Activated T-cell treated with anti-CD3 and anti-CD28 coated beads, Interleukin-2, amount 50 U/mL, for 24 hours (primary cell): Measurements from ENCODE around the gene GPC6.

Source experiments
- DNase-seq: peaks from one replicate; pipeline ENCODE4 v3.0.0-alpha.2; 2020
- H3K27ac Mint-ChIP-seq: 2 replicates; pipeline ENCODE4 v1.8.0; 2020; ENCODE audit warnings: mild to moderate bottlenecking, mixed read lengths
- H3K27me3 Mint-ChIP-seq: 2 replicates; pipeline ENCODE4 v1.8.0; 2020; ENCODE audit warnings: mixed read lengths
- H3K36me3 Mint-ChIP-seq: 2 replicates; pipeline ENCODE4 v1.8.0; 2020; ENCODE audit warnings: low read depth, mixed read lengths
- H3K4me1 Mint-ChIP-seq: 2 replicates; pipeline ENCODE4 v1.8.0; 2020; ENCODE audit warnings: low read depth, mixed read lengths
- H3K4me3 Mint-ChIP-seq: 2 replicates; pipeline ENCODE4 v1.8.0; 2020; ENCODE audit warnings: mild to moderate bottlenecking, moderate library complexity, mixed read lengths
- H3K9me3 Mint-ChIP-seq: 2 replicates; pipeline ENCODE4 v1.8.0; 2020; ENCODE audit warnings: mixed read lengths

Gene GPC6

GRCh38 chr13:94346261-94347019 lies 1119.8 kb downstream of the GPC6 start:
- no peak overlapping the region for H3K4me3 Mint-ChIP-seq
- H3K9me3 Mint-ChIP-seq, result no peaks in the 10 kb centered on the region
- peak overlapping the region; percentile 60 for H3K27ac Mint-ChIP-seq
- peaks cover 4% of the 10 kb centered on the region for H3K27me3 Mint-ChIP-seq
- no peaks in the 10 kb centered on the region for H3K36me3 Mint-ChIP-seq
- H3K4me1 Mint-ChIP-seq, result peaks cover 53% of the 10 kb centered on the region
- DNase-seq, result peak; percentile 44

- peaks cover 4% of the 10 kb centered on the region for H3K27me3 Mint-ChIP-seq
- H3K36me3 Mint-ChIP-seq, result no peaks in the 10 kb centered on the region
- no peaks in the 10 kb centered on the region for H3K9me3 Mint-ChIP-seq
- no peak for DNase-seq
- peak overlapping the region; percentile 4 for H3K4me3 Mint-ChIP-seq
- H3K4me1 Mint-ChIP-seq, result peaks cover 50% of the 10 kb centered on the region
- peak overlapping the region; percentile 92 for H3K27ac Mint-ChIP-seq
These were observed 1124.8 kb downstream of the GPC6 start for GRCh38 chr13:94351292-94351990.

GRCh38 chr13:94352057-94352456 lies 1125.5 kb downstream of the GPC6 start:
- Mint-ChIP-seq H3K4me1 (peaks cover 44% of the 10 kb centered on the region), H3K27me3 (peaks cover 4% of the 10 kb centered on the region), H3K9me3 (no peaks in the 10 kb centered on the region), H3K27ac (peak overlapping the region; percentile 78), H3K4me3 (no peak overlapping the region), H3K36me3 (no peaks in the 10 kb centered on the region)
- DNase-seq, result no peak

GRCh38 chr13:94353167-94353710 lies 1126.6 kb downstream of the GPC6 start:
- no peak overlapping the region for H3K27ac Mint-ChIP-seq
- peaks cover 4% of the 10 kb centered on the region for H3K27me3 Mint-ChIP-seq
- H3K36me3 Mint-ChIP-seq, result no peaks in the 10 kb centered on the region
- no peak overlapping the region for H3K4me3 Mint-ChIP-seq
- H3K4me1 Mint-ChIP-seq, result peaks cover 40% of the 10 kb centered on the region
- no peak for DNase-seq
- H3K9me3 Mint-ChIP-seq, result no peaks in the 10 kb centered on the region

- H3K9me3 Mint-ChIP-seq, result no peaks in the 10 kb centered on the region
- no peaks in the 10 kb centered on the region for H3K36me3 Mint-ChIP-seq
- peaks cover 19% of the 10 kb centered on the region for H3K4me1 Mint-ChIP-seq
- H3K27me3 Mint-ChIP-seq, result no peaks in the 10 kb centered on the region
- no peak overlapping the region for H3K4me3 Mint-ChIP-seq
- no peak for DNase-seq
- no peak overlapping the region for H3K27ac Mint-ChIP-seq
These were observed 1133.3 kb downstream of the GPC6 start for GRCh38 chr13:94359875-94360274.

GRCh38 chr13:94362411-94362909 lies 1135.9 kb downstream of the GPC6 start:
- Mint-ChIP-seq H3K36me3 (no peaks in the 10 kb centered on the region), H3K27ac (no peak overlapping the region), H3K4me1 (peaks cover 19% of the 10 kb centered on the region)

GRCh38 chr13:94366677-94367076 lies 1140.1 kb downstream of the GPC6 start:
- DNase-seq, result no peak
- Mint-ChIP-seq H3K4me1 (peaks cover 12% of the 10 kb centered on the region), H3K4me3 (no peak overlapping the region), H3K9me3 (no peaks in the 10 kb centered on the region), H3K27me3 (peaks cover 19% of the 10 kb centered on the region), H3K36me3 (no peaks in the 10 kb centered on the region), H3K27ac (no peak overlapping the region)

More at GRCh38 chr13:94362411-94362909, 1135.9 kb downstream of the GPC6 start:
- no peaks in the 10 kb centered on the region for H3K27me3 Mint-ChIP-seq
- no peak overlapping the region for H3K4me3 Mint-ChIP-seq
- peak; percentile 57 for DNase-seq
- H3K9me3 Mint-ChIP-seq, result no peaks in the 10 kb centered on the region

- Mint-ChIP-seq H3K27me3 (peaks cover 24% of the 10 kb centered on the region), H3K9me3 (no peaks in the 10 kb centered on the region), H3K36me3 (no peaks in the 10 kb centered on the region), H3K4me1 (no peaks in the 10 kb centered on the region), H3K4me3 (no peak overlapping the region), H3K27ac (no peak overlapping the region)
- DNase-seq, result no peak
These were observed 1143.4 kb downstream of the GPC6 start for GRCh38 chr13:94369972-94370436.

GRCh38 chr13:94371855-94372254 lies 1145.2 kb downstream of the GPC6 start:
- no peaks in the 10 kb centered on the region for H3K9me3 Mint-ChIP-seq
- H3K36me3 Mint-ChIP-seq, result no peaks in the 10 kb centered on the region
- H3K27me3 Mint-ChIP-seq, result peaks cover 24% of the 10 kb centered on the region
- H3K27ac Mint-ChIP-seq, result no peak overlapping the region
- no peak for DNase-seq
- H3K4me3 Mint-ChIP-seq, result no peak overlapping the region
- H3K4me1 Mint-ChIP-seq, result no peaks in the 10 kb centered on the region

- Mint-ChIP-seq H3K9me3 (no peaks in the 10 kb centered on the region), H3K27ac (no peak overlapping the region), H3K27me3 (peaks cover 18% of the 10 kb centered on the region), H3K4me3 (no peak overlapping the region), H3K36me3 (no peaks in the 10 kb centered on the region), H3K4me1 (peaks cover 6% of the 10 kb centered on the region)
- no peak for DNase-seq
These were observed 1155.9 kb downstream of the GPC6 start for GRCh38 chr13:94382517-94382916.

- Mint-ChIP-seq H3K27ac (no peak overlapping the region), H3K9me3 (no peaks in the 10 kb centered on the region), H3K36me3 (no peaks in the 10 kb centered on the region), H3K27me3 (peaks cover 18% of the 10 kb centered on the region), H3K4me1 (peaks cover 6% of the 10 kb centered on the region), H3K4me3 (no peak overlapping the region)
- DNase-seq, result no peak
These were observed 1156.4 kb downstream of the GPC6 start for GRCh38 chr13:94382960-94383359.

GRCh38 chr13:94384231-94384905 lies 1157.8 kb downstream of the GPC6 start:
- no peaks in the 10 kb centered on the region for H3K9me3 Mint-ChIP-seq
- no peaks in the 10 kb centered on the region for H3K36me3 Mint-ChIP-seq
- DNase-seq, result no peak
- H3K4me1 Mint-ChIP-seq, result peaks cover 6% of the 10 kb centered on the region
- H3K27ac Mint-ChIP-seq, result no peak overlapping the region
- no peak overlapping the region for H3K4me3 Mint-ChIP-seq
- peaks cover 16% of the 10 kb centered on the region for H3K27me3 Mint-ChIP-seq

GRCh38 chr13:94387047-94387446 lies 1160.4 kb downstream of the GPC6 start:
- H3K4me3 Mint-ChIP-seq, result no peak overlapping the region
- H3K27me3 Mint-ChIP-seq, result peaks cover 10% of the 10 kb centered on the region
- H3K36me3 Mint-ChIP-seq, result no peaks in the 10 kb centered on the region
- peaks cover 6% of the 10 kb centered on the region for H3K4me1 Mint-ChIP-seq
- H3K9me3 Mint-ChIP-seq, result no peaks in the 10 kb centered on the region
- H3K27ac Mint-ChIP-seq, result no peak overlapping the region
- no peak for DNase-seq

GRCh38 chr13:94389604-94390351 lies 1163.2 kb downstream of the GPC6 start:
- Mint-ChIP-seq H3K4me3 (no peak overlapping the region), H3K36me3 (no peaks in the 10 kb centered on the region), H3K4me1 (peaks cover 6% of the 10 kb centered on the region), H3K27ac (no peak overlapping the region), H3K9me3 (no peaks in the 10 kb centered on the region), H3K27me3 (peaks cover 6% of the 10 kb centered on the region)
- DNase-seq, result no peak
